MCF 10A (cell line): Measurements from ENCODE around the gene OR2T6. TPM values are rescaled to one million over a fixed set of nuclear protein-coding genes. Genes with fewer than 3 reads are reported as not detected.
A peak's percentile ranks its signal among the peaks of the same experiment; 100 is the strongest.

Experiments used
- BruUV-seq: library from RNA; stranded (reverse); fragments of 400-500 nt; replicated peaks from 2 replicates; lab custom pipeline; 2021; lab: Mats Ljungman, UMichigan
- CTCF ChIA-PET: fragments of 300-600 bp; sonication (Branson Sonifier 250); formaldehyde crosslinking; extraction: SDS; loops from one replicate; lab custom pipeline; 2021; ENCODE audit warnings: antibody characterized with exemption, inconsistent platforms; lab: Yijun Ruan, JAX
- POLR2A ChIA-PET: fragments of 300-600, 350-650 bp; sonication (Branson Sonifier 250); formaldehyde crosslinking; extraction: SDS; loops from one replicate; lab custom pipeline; 2020; ENCODE audit warnings: antibody characterized with exemption, inconsistent platforms; lab: Yijun Ruan, JAX
- DNase-seq: peaks from one replicate; pipeline ENCODE4 v3.0.0-alpha.2; 2018; ENCODE audit not compliant: unreplicated experiment
- H3K27ac Mint-ChIP-seq: one replicate; pipeline ENCODE4 v1.8.0; 2022; ENCODE audit warnings: mild to moderate bottlenecking, low read depth, mixed read lengths; ENCODE audit not compliant: unreplicated experiment
- H3K27me3 Mint-ChIP-seq: one replicate; pipeline ENCODE4 v1.8.0; 2022; ENCODE audit warnings: mixed read lengths; ENCODE audit not compliant: insufficient read depth, unreplicated experiment
- H3K36me3 Mint-ChIP-seq: one replicate; pipeline ENCODE4 v1.8.0; 2022; ENCODE audit warnings: mild to moderate bottlenecking, moderate library complexity, mixed read lengths; ENCODE audit not compliant: insufficient read depth, unreplicated experiment
- H3K4me1 Mint-ChIP-seq: one replicate; pipeline ENCODE4 v1.8.0; 2022; ENCODE audit warnings: mixed read lengths; ENCODE audit not compliant: insufficient read depth, unreplicated experiment
- H3K4me3 Mint-ChIP-seq: one replicate; pipeline ENCODE4 v1.8.0; 2022; ENCODE audit warnings: mild to moderate bottlenecking, moderate library complexity, mixed read lengths; ENCODE audit not compliant: unreplicated experiment
- H3K9me3 Mint-ChIP-seq: one replicate; pipeline ENCODE4 v1.8.0; 2022; ENCODE audit warnings: mixed read lengths; ENCODE audit not compliant: unreplicated experiment
- intact Hi-C: fragments of 100-400 bp; cut with micrococcal nuclease; formaldehyde crosslinking; loops from 2 replicates; pipeline ENCODE4 v1.14.1; 2022
- total RNA-seq: library from RNA; stranded (reverse); gene quantifications from 2 replicates; pipeline ENCODE4 v1.2.3, GENCODE V29; 2022
- TF ChIP-seq, protein P1 (sequence below): fragments of 200-600 bp; IDR thresholded peaks from one replicate; pipeline ENCODE4 v1.8.0; 2022; ENCODE audit warnings: antibody characterized with exemption, mild to moderate bottlenecking; ENCODE audit not compliant: unreplicated experiment

The OR2T6 gene
- total RNA-seq, 1 experiment from 2014 or later: not detected

DNA sequence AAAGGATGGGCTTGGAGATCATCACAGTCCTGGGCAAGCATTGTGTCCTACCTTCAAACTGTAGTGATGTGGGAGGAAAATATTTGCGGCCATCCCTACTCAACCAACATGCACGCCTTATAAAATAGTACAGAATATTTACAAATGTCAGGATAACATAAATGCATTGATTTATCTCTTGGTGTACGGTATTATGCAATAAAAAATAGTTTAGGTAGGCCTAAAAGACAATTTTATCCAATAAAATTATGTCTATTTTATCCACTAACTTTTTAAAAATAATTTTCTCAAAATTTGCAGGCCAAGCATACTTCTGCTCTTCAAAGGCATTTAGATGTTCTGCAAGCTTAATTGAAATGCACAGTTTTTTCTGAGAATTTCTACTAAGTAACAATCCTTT, 27.2 kb downstream of the OR2T6 start, which contains the start of gene OR2T1:
TSS of gene OR2T1 (plus strand) at position 301 of the 400 bp plus-strand sequence. CDS start 3,100 bp downstream, outside the sequence.
- no TSS peak for BruUV-seq
- ChIA-PET POLR2A (interaction anchor here (0.6 kb wide), 1 partner anchor 38 kb away, joined by 3 read pairs; no protein-coding TSS in a partner anchor), CTCF (no interaction called here)
- TF ChIP-seq, protein P1, sequence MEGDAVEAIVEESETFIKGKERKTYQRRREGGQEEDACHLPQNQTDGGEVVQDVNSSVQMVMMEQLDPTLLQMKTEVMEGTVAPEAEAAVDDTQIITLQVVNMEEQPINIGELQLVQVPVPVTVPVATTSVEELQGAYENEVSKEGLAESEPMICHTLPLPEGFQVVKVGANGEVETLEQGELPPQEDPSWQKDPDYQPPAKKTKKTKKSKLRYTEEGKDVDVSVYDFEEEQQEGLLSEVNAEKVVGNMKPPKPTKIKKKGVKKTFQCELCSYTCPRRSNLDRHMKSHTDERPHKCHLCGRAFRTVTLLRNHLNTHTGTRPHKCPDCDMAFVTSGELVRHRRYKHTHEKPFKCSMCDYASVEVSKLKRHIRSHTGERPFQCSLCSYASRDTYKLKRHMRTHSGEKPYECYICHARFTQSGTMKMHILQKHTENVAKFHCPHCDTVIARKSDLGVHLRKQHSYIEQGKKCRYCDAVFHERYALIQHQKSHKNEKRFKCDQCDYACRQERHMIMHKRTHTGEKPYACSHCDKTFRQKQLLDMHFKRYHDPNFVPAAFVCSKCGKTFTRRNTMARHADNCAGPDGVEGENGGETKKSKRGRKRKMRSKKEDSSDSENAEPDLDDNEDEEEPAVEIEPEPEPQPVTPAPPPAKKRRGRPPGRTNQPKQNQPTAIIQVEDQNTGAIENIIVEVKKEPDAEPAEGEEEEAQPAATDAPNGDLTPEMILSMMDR: no peak
- H3K36me3 Mint-ChIP-seq: no peaks in the 10 kb centered on the region
- peaks cover 5% of the 10 kb centered on the region for H3K4me1 Mint-ChIP-seq
- H3K4me3 Mint-ChIP-seq: no peak within 1 kb of the TSS
- no peak for DNase-seq
- no peaks in the 10 kb centered on the region for H3K27me3 Mint-ChIP-seq
- no peak within 1 kb of the TSS for H3K27ac Mint-ChIP-seq
- peaks cover 8% of the 10 kb centered on the region for H3K9me3 Mint-ChIP-seq
- intact Hi-C loops: loop anchor here (5.0 kb wide), 2 partner anchors 160 to 720 kb away; no protein-coding TSS in a partner anchor

DNA sequence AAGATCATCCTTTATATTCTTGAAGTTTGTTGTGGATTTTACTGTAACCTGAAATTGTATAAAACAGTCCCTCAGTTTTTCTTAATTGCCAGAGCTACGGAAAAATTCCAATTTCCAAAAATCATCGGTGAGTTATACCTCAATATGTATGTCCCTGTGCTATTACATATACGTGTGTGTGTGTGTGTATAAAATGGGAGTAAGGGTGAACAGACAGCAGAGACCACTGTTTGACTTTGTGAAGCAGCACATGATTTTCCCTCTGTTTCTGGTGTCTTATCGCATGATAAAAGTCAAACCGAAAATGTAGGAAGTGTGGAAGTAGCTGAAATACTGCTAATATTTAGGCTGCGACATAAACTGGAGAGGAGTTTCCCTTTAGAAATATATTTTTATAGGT, 28.5 kb downstream of the OR2T6 start:
- peaks cover 8% of the 10 kb centered on the region for H3K9me3 Mint-ChIP-seq
- POLR2A ChIA-PET: interaction anchor here (0.6 to 0.7 kb wide), 2 partner anchors 14 to 41 kb away, joined by 3 read pairs; no protein-coding TSS in a partner anchor
- peaks cover 5% of the 10 kb centered on the region for H3K4me1 Mint-ChIP-seq
- intact Hi-C loops: loop anchor here (1.0 to 5.0 kb wide), 5 partner anchors 162 to 722 kb away; no protein-coding TSS in a partner anchor
- DNase-seq: peak; percentile 27
- CTCF ChIA-PET: interaction anchor here (0.6 to 2.2 kb wide), 17 partner anchors 13 to 522 kb away, joined by 3 to 15 read pairs (median 3); partner anchors contain the start of gene ZNF672
- no peaks in the 10 kb centered on the region for H3K27me3 Mint-ChIP-seq
- no peak overlapping the region for H3K4me3 Mint-ChIP-seq
- H3K27ac Mint-ChIP-seq: no peak overlapping the region
- TF ChIP-seq, protein P1: no peak
- no peaks in the 10 kb centered on the region for H3K36me3 Mint-ChIP-seq
- no TSS peak for BruUV-seq

DNA sequence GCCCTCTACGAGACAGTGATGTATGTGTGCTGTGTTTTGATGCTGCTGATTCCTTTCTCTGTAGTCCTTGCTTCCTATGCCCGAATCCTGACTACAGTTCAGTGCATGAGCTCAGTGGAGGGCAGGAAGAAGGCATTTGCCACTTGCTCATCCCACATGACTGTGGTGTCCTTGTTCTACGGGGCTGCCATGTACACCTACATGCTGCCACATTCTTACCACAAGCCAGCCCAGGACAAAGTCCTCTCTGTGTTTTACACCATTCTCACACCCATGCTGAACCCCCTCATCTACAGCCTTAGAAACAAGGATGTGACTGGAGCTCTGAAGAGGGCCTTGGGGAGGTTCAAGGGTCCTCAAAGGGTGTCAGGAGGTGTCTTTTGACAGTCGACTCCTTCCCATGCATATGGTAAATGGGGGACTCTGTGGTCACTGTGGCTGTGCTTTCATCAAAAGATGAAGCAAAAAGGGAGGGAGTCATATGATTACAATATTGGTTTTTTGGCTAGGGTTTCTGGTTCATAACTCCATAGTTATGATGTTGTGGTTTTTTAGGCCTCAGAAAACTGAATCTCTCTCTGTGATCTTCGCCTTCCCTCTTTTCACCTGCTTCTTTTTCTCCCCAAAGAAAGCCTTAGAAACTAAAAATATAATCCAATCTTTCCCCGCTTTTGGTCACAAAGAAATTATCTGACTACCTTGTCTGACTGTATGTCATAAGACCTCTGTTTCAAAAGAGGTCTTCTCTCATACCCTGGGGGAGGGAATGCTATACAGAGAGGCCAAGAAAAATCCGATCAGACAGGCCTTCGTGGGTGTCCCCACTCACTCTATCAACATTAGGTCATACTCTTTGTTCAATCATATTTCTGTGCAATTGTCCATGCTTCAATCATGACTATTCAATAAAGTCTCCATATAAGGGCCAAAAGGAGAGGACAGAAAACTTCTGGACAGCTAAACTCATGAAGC, 31.5 kb downstream of the OR2T6 start:
- TF ChIP-seq, protein P1: no peak
- H3K4me1 Mint-ChIP-seq: no peaks in the 10 kb centered on the region
- POLR2A ChIA-PET: no interaction called here
- DNase-seq: no peak
- intact Hi-C loops: no loop called here
- H3K27me3 Mint-ChIP-seq: no peaks in the 10 kb centered on the region
- H3K4me3 Mint-ChIP-seq: no peak overlapping the region
- H3K27ac Mint-ChIP-seq: no peak overlapping the region
- no TSS peak for BruUV-seq
- no peaks in the 10 kb centered on the region for H3K36me3 Mint-ChIP-seq
- CTCF ChIA-PET: interaction anchor here (0.6 to 1.6 kb wide), 7 partner anchors 163 to 728 kb away, joined by 3 to 7 read pairs (median 4); partner anchors contain the start of gene OR13G1
- peaks cover 18% of the 10 kb centered on the region for H3K9me3 Mint-ChIP-seq

DNA sequence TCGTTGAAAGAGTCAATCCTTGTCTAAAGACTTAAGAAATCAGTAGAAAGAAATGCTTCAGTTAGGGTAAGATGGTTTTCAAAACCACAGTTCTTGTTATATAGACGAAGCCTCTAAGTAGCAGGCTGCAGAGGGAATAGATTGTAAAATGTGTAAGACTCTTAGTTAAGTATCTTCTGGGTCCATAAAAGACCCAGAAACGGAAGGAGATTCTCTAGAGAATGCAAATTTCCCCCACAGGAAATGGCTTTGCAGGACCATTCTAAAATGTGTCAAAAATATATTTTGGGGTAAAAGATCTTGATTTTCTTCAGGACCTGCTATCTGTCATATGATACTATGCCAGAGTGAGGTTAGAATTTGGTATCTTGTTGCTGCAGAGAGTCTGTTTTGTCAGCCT, 40.7 kb downstream of the OR2T6 start:
- ChIA-PET CTCF (no interaction called here), POLR2A (no interaction called here)
- H3K9me3 Mint-ChIP-seq: peaks cover 26% of the 10 kb centered on the region
- DNase-seq: no peak
- H3K4me3 Mint-ChIP-seq: no peak overlapping the region
- no TSS peak for BruUV-seq
- H3K27ac Mint-ChIP-seq: no peak overlapping the region
- TF ChIP-seq, protein P1: no peak
- intact Hi-C loops: no loop called here
- no peaks in the 10 kb centered on the region for H3K27me3 Mint-ChIP-seq
- H3K4me1 Mint-ChIP-seq: no peaks in the 10 kb centered on the region
- H3K36me3 Mint-ChIP-seq: peaks cover 6% of the 10 kb centered on the region
